ENCODE results near the gene ALDH1A1. TPM values are rescaled to one million over a fixed set of nuclear protein-coding genes. Genes with fewer than 3 reads are reported as not detected.

ALDH1A1 gene
- total RNA-seq, 1 experiment from 2014 or later = not detected

DNA sequence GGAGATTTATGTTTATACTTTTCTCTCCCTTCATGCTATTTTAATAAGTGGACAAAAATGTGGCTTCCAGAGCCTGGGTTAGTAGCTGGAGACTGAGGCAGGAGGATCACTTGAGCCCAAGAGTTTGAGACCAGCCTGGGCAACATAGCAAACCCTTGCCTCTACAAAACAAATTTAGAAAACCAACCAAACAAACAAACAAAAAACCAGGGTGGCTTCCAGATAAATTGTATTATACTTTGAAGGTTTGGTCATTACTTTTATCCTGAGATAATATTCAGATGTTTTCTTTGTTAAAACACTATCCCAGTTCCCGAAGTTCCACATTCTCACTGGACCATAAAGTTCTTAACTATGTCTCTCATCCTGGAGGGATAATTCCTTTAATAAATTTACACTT, 46.0 kb downstream of the ALDH1A1 start:
- Histone ChIP-seq H3K79me2 (ENCODE audit: low read length) (no peaks in the 10 kb centered on the region), H3K4me2 (ENCODE audit: low read length) (no peak overlapping the region), H3K4me1 (ENCODE audit: insufficient read depth, low read length) (no peaks in the 10 kb centered on the region), H3K27ac (ENCODE audit: low read length) (no peak overlapping the region), H3K9ac (ENCODE audit: low read length) (no peak overlapping the region), H4K20me1 (ENCODE audit: low read length) (no peaks in the 10 kb centered on the region), H3K36me3 (ENCODE audit: low read depth, low read length) (no peaks in the 10 kb centered on the region), H3K4me3 (ENCODE audit: low read length) (no peak overlapping the region), H3F3A (ENCODE audit: low read length, unreplicated experiment) (no peaks in the 10 kb centered on the region), H3K9me2 (replicated peaks; ENCODE audit: low read length) (no peaks in the 10 kb centered on the region), H2AFZ (ENCODE audit: low read length) (no peak overlapping the region), H3K27me3 (ENCODE audit: low read length) (peaks cover 50% of the 10 kb centered on the region), H3K9me3 (ENCODE audit: low read length) (no peaks in the 10 kb centered on the region)
- ChIA-PET CTCF (no interaction called here), POLR2A (ENCODE audit: unreplicated experiment) (no interaction called here)
- no peak for DNase-seq
- no TSS peak for BruUV-seq (replicated peaks)
- intact Hi-C loops (cut with micrococcal nuclease) = no loop called here
- no peak for ATAC-seq
- no peak for TF ChIP-seq EZH2phosphoT487 (IDR thresholded peaks at IDR 0.05; ENCODE audit: borderline replicate concordance, low read length)
- TF ChIP-seq EZH2 (IDR thresholded peaks at IDR 0.05; ENCODE audit: low read length, unreplicated experiment) = no peak
- TF ChIP-seq, protein P1, sequence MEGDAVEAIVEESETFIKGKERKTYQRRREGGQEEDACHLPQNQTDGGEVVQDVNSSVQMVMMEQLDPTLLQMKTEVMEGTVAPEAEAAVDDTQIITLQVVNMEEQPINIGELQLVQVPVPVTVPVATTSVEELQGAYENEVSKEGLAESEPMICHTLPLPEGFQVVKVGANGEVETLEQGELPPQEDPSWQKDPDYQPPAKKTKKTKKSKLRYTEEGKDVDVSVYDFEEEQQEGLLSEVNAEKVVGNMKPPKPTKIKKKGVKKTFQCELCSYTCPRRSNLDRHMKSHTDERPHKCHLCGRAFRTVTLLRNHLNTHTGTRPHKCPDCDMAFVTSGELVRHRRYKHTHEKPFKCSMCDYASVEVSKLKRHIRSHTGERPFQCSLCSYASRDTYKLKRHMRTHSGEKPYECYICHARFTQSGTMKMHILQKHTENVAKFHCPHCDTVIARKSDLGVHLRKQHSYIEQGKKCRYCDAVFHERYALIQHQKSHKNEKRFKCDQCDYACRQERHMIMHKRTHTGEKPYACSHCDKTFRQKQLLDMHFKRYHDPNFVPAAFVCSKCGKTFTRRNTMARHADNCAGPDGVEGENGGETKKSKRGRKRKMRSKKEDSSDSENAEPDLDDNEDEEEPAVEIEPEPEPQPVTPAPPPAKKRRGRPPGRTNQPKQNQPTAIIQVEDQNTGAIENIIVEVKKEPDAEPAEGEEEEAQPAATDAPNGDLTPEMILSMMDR (conservative IDR thresholded peaks at IDR 0.05; ENCODE audit: low read depth, low read length) = no peak

DNA sequence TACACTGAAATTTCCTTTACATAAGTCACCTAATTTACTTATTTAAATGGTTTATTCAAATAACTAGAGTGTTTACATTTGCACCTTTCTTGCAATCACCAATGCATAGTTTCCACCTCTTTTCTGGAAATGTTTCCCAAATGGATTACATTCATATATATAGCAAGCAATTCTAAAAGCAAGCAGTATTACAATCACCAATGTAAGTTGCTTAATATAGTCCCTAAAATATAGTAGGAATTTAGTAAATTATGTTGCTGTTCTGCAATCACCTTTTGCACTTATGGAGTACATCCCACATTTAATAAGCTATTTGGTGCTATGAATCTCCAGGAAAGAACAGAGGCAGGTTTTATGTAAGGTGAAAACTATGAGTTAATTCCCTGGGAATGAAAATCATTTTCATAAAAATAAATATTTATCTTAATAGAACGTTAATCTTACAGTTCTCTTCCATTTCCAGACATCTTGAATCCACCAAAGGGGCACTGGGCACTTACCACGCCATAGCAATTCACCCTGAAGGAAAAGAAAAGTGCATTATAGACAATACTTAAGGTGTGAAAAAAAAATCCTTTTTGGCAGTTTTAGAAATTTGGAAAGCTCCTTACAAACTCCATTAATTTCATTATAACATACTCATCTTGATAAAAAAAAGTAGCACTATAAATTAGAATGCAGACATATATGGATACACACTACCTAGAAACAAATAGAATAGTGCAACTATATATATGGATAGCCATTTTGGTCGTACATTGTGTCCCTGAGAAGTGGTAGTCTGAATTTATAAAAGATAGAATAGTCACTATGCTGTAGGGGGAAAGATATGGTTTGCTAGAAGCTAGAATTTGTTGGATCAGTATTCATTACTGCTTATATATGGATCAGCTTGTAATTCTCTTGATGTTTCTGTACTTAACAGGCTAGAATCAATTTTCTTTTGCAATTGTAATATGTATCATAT, 47.1 kb downstream of the ALDH1A1 start:
- DNase-seq = no peak

More for the DNA sequence above, 47.1 kb downstream of the ALDH1A1 start:
- Histone ChIP-seq H3K4me3 (ENCODE audit: low read length) (no peak overlapping the region), H3K36me3 (ENCODE audit: low read depth, low read length) (no peaks in the 10 kb centered on the region), H3K9me3 (ENCODE audit: low read length) (no peaks in the 10 kb centered on the region), H3K4me2 (ENCODE audit: low read length) (no peak overlapping the region), H3K27ac (ENCODE audit: low read length) (no peak overlapping the region), H4K20me1 (ENCODE audit: low read length) (no peaks in the 10 kb centered on the region), H3K27me3 (ENCODE audit: low read length) (peaks cover 42% of the 10 kb centered on the region), H3K79me2 (ENCODE audit: low read length) (no peaks in the 10 kb centered on the region), H3F3A (ENCODE audit: low read length, unreplicated experiment) (no peaks in the 10 kb centered on the region), H3K4me1 (ENCODE audit: insufficient read depth, low read length) (no peaks in the 10 kb centered on the region), H2AFZ (ENCODE audit: low read length) (no peak overlapping the region), H3K9ac (ENCODE audit: low read length) (no peak overlapping the region), H3K9me2 (replicated peaks; ENCODE audit: low read length) (no peaks in the 10 kb centered on the region)
- intact Hi-C loops (cut with micrococcal nuclease) = no loop called here
- CTCF ChIA-PET = no interaction called here
- no peak for ATAC-seq
- BruUV-seq (replicated peaks) = no TSS peak
- POLR2A ChIA-PET (ENCODE audit: unreplicated experiment) = no interaction called here
- TF ChIP-seq EZH2 (IDR thresholded peaks at IDR 0.05; ENCODE audit: low read length, unreplicated experiment) = no peak
- TF ChIP-seq, protein P1 (conservative IDR thresholded peaks at IDR 0.05; ENCODE audit: low read depth, low read length) = no peak
- TF ChIP-seq EZH2phosphoT487 (IDR thresholded peaks at IDR 0.05; ENCODE audit: borderline replicate concordance, low read length) = no peak

All from PC-3 (cell line).